D721Med (cell line): ENCODE measurements around the gene ADGRG3.
"Not testable (repeated sequence)": the region's sequence is repeated elsewhere in the genome, so short reads cannot be mapped to it uniquely, and the experiment has no call there.

ENCODE experiments used
- DNase-seq: peaks from one replicate; pipeline ENCODE4 v3.0.0; 2011; ENCODE audit warnings: low spot score; ENCODE audit not compliant: insufficient read length
- FAIRE-seq: peaks from 2 replicates; lab custom pipeline; 2011; peaks lifted over from hg19 to GRCh38; lab: Jason Lieb, UNC
- TF ChIP-seq, protein P1 (sequence below): IDR thresholded peaks from 2 replicates; pipeline ENCODE4 v1.5.1; 2012; ENCODE audit warnings: mild to moderate bottlenecking, control low read depth; ENCODE audit not compliant: insufficient read depth; ENCODE audit errors: missing control alignments

The ADGRG3 gene

DNA sequence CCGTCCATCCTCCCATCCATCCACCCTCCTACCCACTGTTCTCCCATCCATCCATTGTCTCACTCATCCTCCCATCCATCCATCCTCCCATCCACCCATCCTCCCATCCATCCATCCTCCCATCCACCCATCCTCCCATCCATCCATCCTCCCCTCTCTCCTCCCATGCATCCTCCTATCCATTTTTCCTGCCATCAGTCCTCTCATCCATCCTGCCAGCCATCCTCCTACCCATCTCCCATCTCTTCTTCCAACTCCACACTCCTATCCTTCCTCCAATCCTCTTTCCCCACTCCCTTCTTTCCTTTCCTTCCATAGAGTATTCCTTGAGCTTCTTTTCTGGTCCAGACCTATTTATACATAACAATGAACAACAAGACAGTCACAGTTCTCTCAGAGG lies 38.6 kb downstream of the ADGRG3 start:
- TF ChIP-seq, protein P1, sequence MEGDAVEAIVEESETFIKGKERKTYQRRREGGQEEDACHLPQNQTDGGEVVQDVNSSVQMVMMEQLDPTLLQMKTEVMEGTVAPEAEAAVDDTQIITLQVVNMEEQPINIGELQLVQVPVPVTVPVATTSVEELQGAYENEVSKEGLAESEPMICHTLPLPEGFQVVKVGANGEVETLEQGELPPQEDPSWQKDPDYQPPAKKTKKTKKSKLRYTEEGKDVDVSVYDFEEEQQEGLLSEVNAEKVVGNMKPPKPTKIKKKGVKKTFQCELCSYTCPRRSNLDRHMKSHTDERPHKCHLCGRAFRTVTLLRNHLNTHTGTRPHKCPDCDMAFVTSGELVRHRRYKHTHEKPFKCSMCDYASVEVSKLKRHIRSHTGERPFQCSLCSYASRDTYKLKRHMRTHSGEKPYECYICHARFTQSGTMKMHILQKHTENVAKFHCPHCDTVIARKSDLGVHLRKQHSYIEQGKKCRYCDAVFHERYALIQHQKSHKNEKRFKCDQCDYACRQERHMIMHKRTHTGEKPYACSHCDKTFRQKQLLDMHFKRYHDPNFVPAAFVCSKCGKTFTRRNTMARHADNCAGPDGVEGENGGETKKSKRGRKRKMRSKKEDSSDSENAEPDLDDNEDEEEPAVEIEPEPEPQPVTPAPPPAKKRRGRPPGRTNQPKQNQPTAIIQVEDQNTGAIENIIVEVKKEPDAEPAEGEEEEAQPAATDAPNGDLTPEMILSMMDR, result no peak
- FAIRE-seq, result no peak

GRCh38 chr16:57707331-57707730 lies 39.2 kb downstream of the ADGRG3 start:
- TF ChIP-seq, protein P1, result no peak
- DNase-seq (no peak), FAIRE-seq (no peak)

More for the DNA sequence above, 38.6 kb downstream of the ADGRG3 start:
- DNase-seq, result no peak

- no peak for FAIRE-seq
- TF ChIP-seq, protein P1, result no peak
- no peak for DNase-seq
Observed at GRCh38 chr16:57708168-57708567, 40.1 kb downstream of the ADGRG3 start.

DNA sequence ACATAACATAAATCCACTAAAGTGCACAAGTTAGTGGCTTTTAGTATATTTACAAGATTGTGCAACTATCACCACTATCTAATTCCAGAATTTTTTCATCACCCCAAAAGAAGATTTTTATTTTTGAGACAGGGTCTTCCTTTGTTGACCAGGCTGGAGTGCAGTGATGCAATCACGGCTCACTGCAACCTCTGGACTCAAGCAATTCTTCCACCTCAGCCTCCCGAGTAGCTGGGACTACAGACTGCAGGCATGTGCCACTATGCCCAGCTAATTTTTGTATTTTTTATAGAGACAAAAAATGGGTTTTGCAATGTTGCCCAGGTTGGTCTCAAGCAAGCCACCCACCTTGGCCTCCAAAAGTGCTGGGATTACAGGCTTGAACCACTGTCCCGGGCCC lies 41.6 kb downstream of the ADGRG3 start:
- DNase-seq (no peak), FAIRE-seq (no peak)
- TF ChIP-seq, protein P1, result no peak

DNA sequence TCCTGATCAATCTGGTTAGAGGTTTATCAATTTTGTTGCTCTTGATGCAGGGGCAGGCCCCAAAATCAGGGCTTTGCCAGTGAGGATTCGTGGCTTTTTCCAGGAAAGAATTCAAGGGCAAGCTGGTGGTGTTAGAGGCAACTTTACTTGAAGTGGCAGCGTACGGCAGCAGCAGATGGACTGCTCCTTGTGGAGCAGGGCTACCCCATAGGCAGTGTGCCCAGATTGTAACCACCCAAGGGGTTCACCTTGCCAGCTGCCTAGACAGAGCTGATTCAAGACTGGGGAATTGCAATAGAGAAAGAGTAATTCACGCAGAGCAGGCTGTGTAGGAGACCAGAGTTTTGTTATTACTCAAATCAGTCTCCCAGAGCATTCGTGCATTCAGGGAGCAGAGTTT lies 43.2 kb downstream of the ADGRG3 start:
- TF ChIP-seq, protein P1, result no peak
- DNase-seq, result no peak
- no peak for FAIRE-seq

GRCh38 chr16:57711993-57712392 lies 43.9 kb downstream of the ADGRG3 start:
- DNase-seq (no peak), FAIRE-seq (no peak)
- TF ChIP-seq, protein P1, result no peak

DNA sequence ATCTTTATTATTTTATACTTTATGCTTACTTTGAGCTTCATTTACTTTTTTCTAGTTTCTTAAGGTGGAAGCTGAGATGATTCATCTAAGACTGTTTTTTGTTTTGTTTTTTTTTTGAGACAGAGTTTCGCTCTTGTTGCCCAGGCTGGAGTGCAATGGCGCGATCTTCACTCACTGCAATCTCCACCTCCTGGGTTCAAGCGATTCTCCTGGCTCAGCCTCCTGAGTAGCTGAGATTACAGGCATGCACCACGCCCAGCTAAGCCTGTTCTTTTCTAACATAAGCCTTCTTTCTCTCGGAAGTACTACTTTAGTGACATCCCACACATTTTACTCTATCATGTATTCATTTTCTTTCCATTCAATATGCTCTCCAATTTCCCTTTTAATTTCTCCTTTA lies 44.5 kb downstream of the ADGRG3 start:
- not testable (repeated sequence) for DNase-seq, FAIRE-seq

DNA sequence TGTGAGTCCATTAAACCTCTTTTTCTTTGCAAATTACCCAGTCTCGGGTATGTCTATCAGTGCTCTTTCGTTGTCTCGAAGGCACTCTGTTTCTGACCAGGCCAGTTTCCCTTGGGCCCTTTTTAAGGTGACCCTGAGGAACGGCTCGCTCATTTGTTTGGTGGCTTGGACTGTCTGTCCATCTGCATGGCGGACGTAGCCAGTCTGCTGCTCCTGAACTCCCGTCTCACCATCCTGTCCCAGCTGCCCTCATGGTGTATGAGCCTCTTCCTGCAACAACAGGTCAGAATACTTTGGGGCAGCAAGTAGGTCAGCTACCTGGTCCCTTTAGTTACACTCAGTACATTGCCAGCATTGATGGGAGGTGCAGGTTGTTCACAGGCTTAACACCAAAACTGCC lies 45.5 kb downstream of the ADGRG3 start:
- TF ChIP-seq, protein P1, result no peak
- DNase-seq, result no peak
- FAIRE-seq, result no peak
